Measurements from ENCODE around the gene FOXO3. TPM values are rescaled to one million over a fixed set of nuclear protein-coding genes. Genes with fewer than 3 reads are reported as not detected.

The FOXO3 gene
- total RNA-seq, 2 experiments from 2014 or later: 5.4 to 6.5 TPM

GRCh38 chr6:108591040-108591816, 30.5 kb downstream of the FOXO3 start:
- Mint-ChIP-seq H3K27me3 (no peaks in the 10 kb centered on the region), H3K36me3 (peaks cover 2% of the 10 kb centered on the region), H3K4me1 (ENCODE audit: low read depth) (peaks cover 58% of the 10 kb centered on the region), H3K4me3 (no peak overlapping the region), H3K27ac (no peak overlapping the region), H3K9me3 (no peaks in the 10 kb centered on the region)
- no peak for DNase-seq
- POLR2A ChIA-PET: interaction anchor here (1.2 kb wide), 1 partner anchor 25 kb away, joined by 3 read pairs; no protein-coding TSS in a partner anchor
- intact Hi-C loops (cut with micrococcal nuclease): no loop called here
- CTCF ChIA-PET: no interaction called here

DNA sequence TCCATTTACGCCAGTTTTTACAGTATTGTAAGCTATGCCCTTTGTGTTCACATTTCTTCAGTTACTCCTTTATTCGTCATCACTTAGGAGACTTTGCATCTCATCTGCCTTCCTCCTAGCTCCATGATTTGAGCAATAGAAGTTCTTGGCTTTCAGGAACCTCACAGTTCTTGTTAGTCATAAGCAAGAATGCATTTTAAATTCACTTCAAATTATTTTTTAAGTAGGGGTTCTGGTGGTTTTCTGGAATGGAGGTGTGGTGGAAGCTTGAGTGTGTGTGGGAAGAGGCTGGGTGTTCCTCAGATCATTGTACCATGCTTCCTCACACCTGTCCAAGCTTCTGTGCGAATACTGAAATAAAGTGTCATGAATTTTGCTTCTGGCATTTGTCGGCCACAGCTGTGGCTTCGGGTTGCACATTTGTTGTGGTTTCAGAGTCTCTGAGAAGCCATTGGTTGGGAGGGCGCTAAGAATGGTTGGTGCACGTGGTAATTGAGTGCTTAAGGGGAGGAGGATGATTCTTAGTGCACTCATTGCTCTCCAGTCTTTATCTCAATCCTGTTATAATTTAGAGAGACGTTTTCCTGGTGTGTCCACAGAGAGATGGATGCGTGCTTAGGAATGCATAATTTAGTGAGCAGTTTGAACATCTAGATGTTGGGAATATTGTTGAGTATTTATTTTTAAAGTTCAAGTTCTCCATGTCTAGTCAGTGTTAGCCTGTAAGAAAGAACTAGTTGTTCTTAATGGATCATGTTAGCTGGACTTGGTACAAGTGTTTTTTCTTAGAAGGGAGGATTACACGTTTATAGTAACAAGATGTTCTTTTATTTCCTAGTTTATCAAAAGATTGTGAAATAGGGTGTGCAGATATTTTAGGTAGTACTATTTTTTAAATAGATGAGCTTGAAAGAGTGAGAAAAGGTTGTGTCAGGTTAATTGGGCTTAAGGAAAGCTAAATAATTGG, 31.9 kb downstream of the FOXO3 start:
- peaks cover 2% of the 10 kb centered on the region for H3K36me3 Mint-ChIP-seq
- CTCF ChIA-PET: interaction anchor here (1.3 kb wide), 1 partner anchor 50 kb away, joined by 4 read pairs; no protein-coding TSS in a partner anchor
- DNase-seq: peak; percentile 71
- H3K27ac Mint-ChIP-seq: peak overlapping the region; percentile 42
- POLR2A ChIA-PET: interaction anchor here (0.8 kb wide), 1 partner anchor 34 kb away, joined by 4 read pairs; no protein-coding TSS in a partner anchor
- intact Hi-C loops (cut with micrococcal nuclease): no loop called here
- H3K4me1 Mint-ChIP-seq (ENCODE audit: low read depth): peaks cover 55% of the 10 kb centered on the region
- no peaks in the 10 kb centered on the region for H3K27me3 Mint-ChIP-seq
- H3K4me3 Mint-ChIP-seq: no peak overlapping the region
- H3K9me3 Mint-ChIP-seq: no peaks in the 10 kb centered on the region

DNA sequence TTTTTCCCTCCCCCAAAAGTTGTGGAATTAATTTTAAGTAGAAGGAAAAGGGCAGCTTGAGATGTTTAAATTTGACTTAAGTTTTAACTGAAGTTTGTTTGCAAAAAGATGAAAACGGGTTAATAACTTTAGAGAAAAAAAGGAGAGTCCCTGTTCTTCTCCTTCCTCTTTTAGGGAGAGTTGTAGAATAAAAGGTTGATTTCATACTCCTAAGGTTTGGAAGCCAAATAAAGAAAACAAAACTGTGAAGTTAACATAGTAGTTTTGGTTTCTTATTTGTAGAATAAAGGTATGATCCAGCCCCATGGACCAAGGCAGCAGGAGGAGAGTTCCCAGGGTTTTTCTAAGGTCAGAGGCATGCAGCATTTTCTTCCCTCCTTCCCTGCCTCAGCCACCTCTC, 33.4 kb downstream of the FOXO3 start:
- ChIA-PET POLR2A (no interaction called here), CTCF (no interaction called here)
- Mint-ChIP-seq H3K4me1 (ENCODE audit: low read depth) (peaks cover 49% of the 10 kb centered on the region), H3K27ac (no peak overlapping the region), H3K27me3 (no peaks in the 10 kb centered on the region), H3K9me3 (no peaks in the 10 kb centered on the region), H3K4me3 (no peak overlapping the region), H3K36me3 (peaks cover 2% of the 10 kb centered on the region)
- no peak for DNase-seq
- intact Hi-C loops (cut with micrococcal nuclease): no loop called here

- H3K4me1 Mint-ChIP-seq (ENCODE audit: low read depth): peaks cover 45% of the 10 kb centered on the region
- no peak overlapping the region for H3K4me3 Mint-ChIP-seq
- H3K27me3 Mint-ChIP-seq: no peaks in the 10 kb centered on the region
- ChIA-PET CTCF (no interaction called here), POLR2A (no interaction called here)
- no peak for DNase-seq
- H3K9me3 Mint-ChIP-seq: no peaks in the 10 kb centered on the region
- H3K36me3 Mint-ChIP-seq: peaks cover 2% of the 10 kb centered on the region
- intact Hi-C loops (cut with micrococcal nuclease): no loop called here
- no peak overlapping the region for H3K27ac Mint-ChIP-seq
These were observed 33.9 kb downstream of the FOXO3 start for GRCh38 chr6:108594640-108595039.

GRCh38 chr6:108596956-108597355, 36.2 kb downstream of the FOXO3 start:
- H3K27me3 Mint-ChIP-seq: no peaks in the 10 kb centered on the region
- intact Hi-C loops (cut with micrococcal nuclease): no loop called here
- DNase-seq: no peak
- POLR2A ChIA-PET: interaction anchor here (0.8 to 1.8 kb wide), 2 partner anchors 38 to 40 kb away, joined by 3 to 4 read pairs; no protein-coding TSS in a partner anchor
- CTCF ChIA-PET: interaction anchor here (0.6 to 0.7 kb wide), 2 partner anchors 82 to 786 kb away, joined by 3 read pairs; no protein-coding TSS in a partner anchor
- no peak overlapping the region for H3K4me3 Mint-ChIP-seq
- no peaks in the 10 kb centered on the region for H3K9me3 Mint-ChIP-seq
- peaks cover 2% of the 10 kb centered on the region for H3K36me3 Mint-ChIP-seq
- H3K27ac Mint-ChIP-seq: no peak overlapping the region
- peaks cover 29% of the 10 kb centered on the region for H3K4me1 Mint-ChIP-seq (ENCODE audit: low read depth)

GRCh38 chr6:108597572-108598304, 37.0 kb downstream of the FOXO3 start:
- POLR2A ChIA-PET: interaction anchor here (0.7 to 1.8 kb wide), 4 partner anchors 9 to 40 kb away, joined by 3 to 4 read pairs (median 4); no protein-coding TSS in a partner anchor

DNA sequence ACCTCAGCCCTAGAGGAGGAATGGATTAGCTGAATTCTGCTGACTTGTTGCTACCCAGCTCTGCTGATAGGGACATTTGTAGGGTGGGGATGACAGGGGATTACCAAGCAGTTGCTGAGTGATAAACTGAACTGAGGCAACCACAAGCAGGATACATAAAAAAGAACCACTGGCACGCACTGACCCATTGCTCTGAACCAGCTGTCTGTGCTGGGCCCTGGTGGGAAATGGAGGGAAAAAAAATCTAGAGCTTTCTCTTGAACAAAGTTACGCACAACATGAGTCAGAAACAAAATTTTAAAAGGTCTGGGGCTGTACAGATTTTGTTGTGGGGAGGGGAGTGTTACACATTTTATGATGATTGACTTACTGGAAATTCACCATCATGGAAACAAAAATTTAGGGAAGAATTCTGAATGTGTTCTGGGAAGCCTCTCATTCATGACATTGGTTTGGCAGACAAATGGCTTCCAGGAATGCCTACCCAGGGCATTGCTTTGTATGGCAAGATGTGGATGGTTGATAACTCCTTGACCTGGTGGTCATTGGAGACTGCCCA, 37.7 kb downstream of the FOXO3 start:
- no peaks in the 10 kb centered on the region for H3K27me3 Mint-ChIP-seq
- intact Hi-C loops (cut with micrococcal nuclease): loop anchor here (1.0 to 2.0 kb wide), 2 partner anchors 32 to 33 kb away; no protein-coding TSS in a partner anchor
- CTCF ChIA-PET: interaction anchor here (0.6 to 2.1 kb wide), 2 partner anchors 10 to 363 kb away, joined by 3 to 4 read pairs; no protein-coding TSS in a partner anchor
- DNase-seq: peak; percentile 64
- H3K9me3 Mint-ChIP-seq: no peaks in the 10 kb centered on the region
- peak overlapping the region; percentile 44 for H3K27ac Mint-ChIP-seq
- peaks cover 19% of the 10 kb centered on the region for H3K4me1 Mint-ChIP-seq (ENCODE audit: low read depth)
- POLR2A ChIA-PET: interaction anchor here (0.7 to 1.8 kb wide), 3 partner anchors 9 to 39 kb away, joined by 3 to 4 read pairs (median 4); no protein-coding TSS in a partner anchor
- no peaks in the 10 kb centered on the region for H3K36me3 Mint-ChIP-seq
- H3K4me3 Mint-ChIP-seq: no peak overlapping the region

More at GRCh38 chr6:108597572-108598304, 37.0 kb downstream of the FOXO3 start:
- intact Hi-C loops (cut with micrococcal nuclease): loop anchor here (1.0 to 2.0 kb wide), 2 partner anchors 32 to 33 kb away; no protein-coding TSS in a partner anchor
- Mint-ChIP-seq H3K4me1 (ENCODE audit: low read depth) (peaks cover 21% of the 10 kb centered on the region), H3K4me3 (no peak overlapping the region), H3K36me3 (peaks cover 2% of the 10 kb centered on the region), H3K27ac (peak overlapping the region; percentile 4), H3K9me3 (no peaks in the 10 kb centered on the region), H3K27me3 (no peaks in the 10 kb centered on the region)
- CTCF ChIA-PET: interaction anchor here (2.1 kb wide), 1 partner anchor 11 kb away, joined by 4 read pairs; no protein-coding TSS in a partner anchor
- no peak for DNase-seq

DNA sequence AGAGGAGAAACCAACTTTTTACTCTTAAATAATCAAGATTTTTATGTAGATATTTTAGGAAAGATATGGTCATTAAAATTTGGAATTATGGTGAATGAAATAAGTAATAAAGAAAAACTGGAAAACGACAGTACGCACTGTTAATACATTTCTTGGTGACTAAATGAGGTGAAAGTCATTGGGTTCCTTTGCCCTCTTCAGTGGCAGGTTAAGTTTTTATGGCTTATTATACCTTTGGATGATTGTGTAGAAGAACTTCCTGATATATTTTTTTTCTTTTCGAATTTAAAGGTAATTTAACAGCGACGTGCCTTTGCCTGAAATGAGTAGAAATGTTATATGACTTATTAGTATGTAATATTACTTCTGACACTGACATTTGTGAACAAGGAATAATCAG, 43.4 kb downstream of the FOXO3 start:
- CTCF ChIA-PET: interaction anchor here (1.5 kb wide), 1 partner anchor 34 kb away, joined by 4 read pairs; no protein-coding TSS in a partner anchor
- peaks cover 3% of the 10 kb centered on the region for H3K36me3 Mint-ChIP-seq
- H3K4me3 Mint-ChIP-seq: no peak overlapping the region
- intact Hi-C loops (cut with micrococcal nuclease): no loop called here
- POLR2A ChIA-PET: no interaction called here
- no peaks in the 10 kb centered on the region for H3K27me3 Mint-ChIP-seq
- no peak for DNase-seq
- H3K9me3 Mint-ChIP-seq: no peaks in the 10 kb centered on the region
- peaks cover 20% of the 10 kb centered on the region for H3K4me1 Mint-ChIP-seq (ENCODE audit: low read depth)
- no peak overlapping the region for H3K27ac Mint-ChIP-seq

GRCh38 chr6:108606250-108606690, 45.6 kb downstream of the FOXO3 start:
- Mint-ChIP-seq H3K9me3 (no peaks in the 10 kb centered on the region), H3K27ac (no peak overlapping the region), H3K4me1 (ENCODE audit: low read depth) (peaks cover 37% of the 10 kb centered on the region), H3K4me3 (no peak overlapping the region), H3K36me3 (peaks cover 3% of the 10 kb centered on the region), H3K27me3 (no peaks in the 10 kb centered on the region)
- CTCF ChIA-PET: no interaction called here
- DNase-seq: no peak
- POLR2A ChIA-PET: no interaction called here
- intact Hi-C loops (cut with micrococcal nuclease): no loop called here

DNA sequence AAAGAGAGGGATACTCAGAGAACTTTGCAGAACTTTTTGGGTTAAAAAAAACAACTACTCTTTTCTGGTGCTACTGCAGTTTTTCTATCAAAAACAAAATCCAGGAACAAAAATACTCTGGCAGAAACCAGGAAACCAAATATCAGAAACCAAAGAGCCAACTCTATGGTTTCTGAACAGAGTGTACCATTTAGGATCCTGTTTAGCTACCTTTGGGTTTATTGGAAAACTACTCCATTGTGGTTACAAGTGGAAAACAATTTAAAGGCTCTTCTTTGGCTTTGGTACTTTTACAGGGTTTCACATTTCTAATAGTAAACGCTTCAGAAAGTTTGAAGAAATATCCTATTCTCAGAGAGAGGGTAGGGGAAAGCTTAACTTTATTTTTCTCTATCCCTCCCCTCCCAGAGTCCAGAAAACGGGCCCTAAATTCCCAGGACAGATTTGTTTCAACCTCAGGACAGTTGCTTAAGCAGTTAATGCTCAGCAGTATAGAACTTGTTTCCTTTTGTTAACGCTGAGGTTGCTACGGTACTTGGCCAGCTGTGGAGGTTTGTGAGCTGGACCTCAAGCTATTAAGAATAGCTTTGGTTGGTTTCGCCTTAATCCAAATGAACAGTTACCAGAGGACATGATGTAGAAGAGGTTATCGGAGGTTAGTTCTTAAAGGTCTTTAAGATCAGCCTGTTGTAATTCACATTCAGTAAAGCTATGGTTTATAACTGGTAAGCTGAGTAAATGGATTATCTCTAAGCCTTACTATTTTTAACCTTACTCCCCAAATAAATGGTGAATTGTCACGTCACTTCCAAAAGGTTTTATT, 47.9 kb downstream of the FOXO3 start:
- peaks cover 37% of the 10 kb centered on the region for H3K4me1 Mint-ChIP-seq (ENCODE audit: low read depth)
- intact Hi-C loops (cut with micrococcal nuclease): no loop called here
- peaks cover 8% of the 10 kb centered on the region for H3K36me3 Mint-ChIP-seq
- no peak overlapping the region for H3K27ac Mint-ChIP-seq
- ChIA-PET CTCF (interaction anchor here (1.4 kb wide), 1 partner anchor 10 kb away, joined by 4 read pairs; no protein-coding TSS in a partner anchor), POLR2A (no interaction called here)
- H3K4me3 Mint-ChIP-seq: no peak overlapping the region
- H3K27me3 Mint-ChIP-seq: no peaks in the 10 kb centered on the region
- DNase-seq: no peak
- peaks cover 9% of the 10 kb centered on the region for H3K9me3 Mint-ChIP-seq

All from activated CD4-positive, alpha-beta memory T cell treated with anti-CD3 and anti-CD28 coated beads for 36 hours (primary cell).